ENCODE results near the gene CTDP1. TPM values are rescaled to one million over a fixed set of nuclear protein-coding genes. Genes with fewer than 3 reads are reported as not detected.

The CTDP1 gene
- total RNA-seq, 2 donors from 2014 or later = 8.8 to 21.8 TPM

DNA sequence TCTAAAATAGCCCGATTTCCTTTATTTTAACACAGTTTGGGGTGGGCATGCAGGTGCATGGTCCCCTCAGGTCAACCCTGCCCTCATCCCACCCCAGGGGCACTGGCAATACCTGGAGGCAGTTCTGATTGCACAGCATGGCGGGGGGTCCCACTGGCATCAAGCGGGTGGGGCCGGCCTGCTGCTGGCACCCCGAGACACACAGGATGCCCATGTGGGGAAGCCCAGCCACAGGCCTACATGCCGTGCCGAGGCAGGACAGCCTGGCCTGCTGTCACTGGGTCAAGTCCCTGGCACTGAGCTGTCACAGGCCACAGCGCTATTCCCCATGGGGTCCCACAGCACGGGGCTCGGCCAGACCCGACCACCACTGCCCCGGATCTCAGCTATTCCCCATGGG, 106.2 kb downstream of the CTDP1 start:
- H3K4me3 ChIP-seq = no peak overlapping the region
- ATAC-seq (no peak), DNase-seq (no peak)
- no peak overlapping the region for H3K27ac ChIP-seq
- intact Hi-C loops (cut with DNase I) = no loop called here
- 56 to 63% methylated on average over 5 to 9 of the region's 12 CpGs for WGBS, 2 donors
- H3K27me3 ChIP-seq = peaks cover 7 to 29% of the 10 kb centered on the region in 2 donors
- H3K9me3 ChIP-seq = no peaks in the 10 kb centered on the region
- H3K36me3 ChIP-seq (replicated peaks in 1 of 2; ENCODE audit: insufficient read depth in 1 of 2, low read depth in 2 of 2) = no peaks in the 10 kb centered on the region
- H3K4me1 ChIP-seq = peaks cover 11% of the 10 kb centered on the region
- no peak for TF ChIP-seq POLR2A (IDR thresholded peaks at IDR 0.05)
- no peak for TF ChIP-seq CTCF (IDR thresholded peaks at IDR 0.05)

DNA sequence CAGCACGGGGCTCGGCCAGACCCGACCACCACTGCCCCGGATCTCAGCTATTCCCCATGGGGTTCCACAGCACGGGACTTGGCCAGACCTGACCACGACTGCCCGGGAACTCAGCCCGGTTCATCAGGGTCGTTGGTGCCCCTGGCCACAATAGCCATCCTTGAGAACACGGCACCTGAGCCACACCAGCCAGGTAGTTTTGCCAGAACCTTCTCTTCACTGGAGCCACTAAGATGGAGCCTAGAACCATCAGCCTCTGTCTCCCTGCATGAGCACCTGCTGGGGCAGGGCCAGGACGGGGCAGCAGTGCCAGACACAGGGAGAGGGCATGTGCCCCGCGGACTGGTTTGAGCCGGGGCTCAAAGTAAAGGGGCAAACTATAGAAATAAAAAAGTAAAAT, 106.7 kb downstream of the CTDP1 start:
- Histone ChIP-seq H3K27me3 (peaks cover 7 to 29% of the 10 kb centered on the region in 2 donors), H3K4me1 (peaks cover 16% of the 10 kb centered on the region), H3K9me3 (no peaks in the 10 kb centered on the region), H3K36me3 (replicated peaks in 1 of 2; ENCODE audit: insufficient read depth in 1 of 2, low read depth in 2 of 2) (no peaks in the 10 kb centered on the region), H3K27ac (no peak overlapping the region), H3K4me3 (no peak overlapping the region)
- WGBS, 2 donors = 71 to 78% methylated on average over 7 to 10 of the region's 14 CpGs
- TF ChIP-seq CTCF (IDR thresholded peaks at IDR 0.05) (no peak), POLR2A (IDR thresholded peaks at IDR 0.05) (no peak)
- ATAC-seq (no peak), DNase-seq (no peak)
- intact Hi-C loops (cut with DNase I) = no loop called here

DNA sequence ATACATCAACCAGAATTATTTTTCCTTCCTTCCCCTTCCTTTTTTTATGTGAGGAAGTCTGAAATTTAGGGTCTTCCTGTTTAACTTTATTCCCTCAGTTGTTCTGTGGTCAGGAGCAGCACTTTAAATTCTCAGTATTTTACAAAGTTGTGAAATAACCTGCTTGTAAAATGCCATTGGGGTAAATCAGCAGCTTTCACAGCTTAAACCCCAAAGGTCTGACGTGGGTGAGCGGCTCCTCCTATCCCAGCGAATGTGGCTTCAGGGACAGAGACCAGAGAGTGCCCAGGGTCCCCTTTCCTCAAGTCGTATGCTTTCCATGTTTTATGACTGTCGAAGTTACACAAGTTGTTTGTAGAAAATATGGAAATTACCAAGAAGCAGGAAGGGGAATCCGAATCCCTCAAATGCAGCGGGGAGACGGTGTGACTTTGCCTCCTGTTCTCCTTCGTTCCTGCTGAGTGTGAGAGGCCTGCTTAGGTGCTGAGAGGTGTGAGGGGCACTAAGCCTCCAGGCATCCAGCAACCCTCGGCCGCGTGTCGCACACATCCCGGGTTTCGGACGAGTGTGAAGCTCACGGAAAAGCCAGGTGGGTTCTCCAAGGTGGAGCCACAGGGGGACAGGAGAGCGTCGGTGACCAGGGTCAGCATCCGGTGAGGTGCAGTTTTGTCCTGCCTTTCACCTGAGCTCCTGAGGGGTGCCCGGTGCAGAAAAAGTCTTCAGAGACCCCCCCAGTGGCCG, 107.4 kb downstream of the CTDP1 start:
- no peak for DNase-seq
- Histone ChIP-seq H3K27ac (no peak overlapping the region), H3K36me3 (replicated peaks in 1 of 2; ENCODE audit: insufficient read depth in 1 of 2, low read depth in 2 of 2) (no peaks in the 10 kb centered on the region), H3K27me3 (peaks cover 7 to 29% of the 10 kb centered on the region in 2 donors), H3K9me3 (no peaks in the 10 kb centered on the region), H3K4me3 (no peak overlapping the region), H3K4me1 (peaks cover 22% of the 10 kb centered on the region)
- 66 to 72% methylated on average over 22 of the region's 22 CpGs for WGBS, 2 donors
- TF ChIP-seq CTCF (IDR thresholded peaks at IDR 0.05) (no peak), POLR2A (IDR thresholded peaks at IDR 0.05) (no peak)
- intact Hi-C loops (cut with DNase I) = no loop called here
- ATAC-seq = no peak

- intact Hi-C loops (cut with DNase I) = no loop called here
- DNase-seq (no peak), ATAC-seq (no peak)
- Histone ChIP-seq H3K9me3 (no peaks in the 10 kb centered on the region), H3K4me1 (peaks cover 24% of the 10 kb centered on the region), H3K27ac (no peak overlapping the region), H3K36me3 (replicated peaks in 1 of 2; ENCODE audit: insufficient read depth in 1 of 2, low read depth in 2 of 2) (no peaks in the 10 kb centered on the region), H3K27me3 (peaks cover 7 to 29% of the 10 kb centered on the region in 2 donors), H3K4me3 (no peak overlapping the region)
- WGBS, 2 donors = 82 to 85% methylated on average over 16 of the region's 16 CpGs
- no peak for TF ChIP-seq CTCF (IDR thresholded peaks at IDR 0.05)
- TF ChIP-seq POLR2A (IDR thresholded peaks at IDR 0.05) = no peak
Observed at GRCh38 chr18:79787527-79787864, 107.9 kb downstream of the CTDP1 start.

All from body of pancreas (tissue), 4 donors.